CD4-positive, alpha-beta T cell treated with Interleukin-17A for 1 hour (primary cell): ENCODE data around the gene ACOX1.
A peak's percentile ranks its signal among the peaks of the same experiment; 100 is the strongest.

ENCODE experiments used
- DNase-seq: peaks from one replicate; pipeline ENCODE4 v3.0.0-alpha.2; 2020

Gene ACOX1

DNA sequence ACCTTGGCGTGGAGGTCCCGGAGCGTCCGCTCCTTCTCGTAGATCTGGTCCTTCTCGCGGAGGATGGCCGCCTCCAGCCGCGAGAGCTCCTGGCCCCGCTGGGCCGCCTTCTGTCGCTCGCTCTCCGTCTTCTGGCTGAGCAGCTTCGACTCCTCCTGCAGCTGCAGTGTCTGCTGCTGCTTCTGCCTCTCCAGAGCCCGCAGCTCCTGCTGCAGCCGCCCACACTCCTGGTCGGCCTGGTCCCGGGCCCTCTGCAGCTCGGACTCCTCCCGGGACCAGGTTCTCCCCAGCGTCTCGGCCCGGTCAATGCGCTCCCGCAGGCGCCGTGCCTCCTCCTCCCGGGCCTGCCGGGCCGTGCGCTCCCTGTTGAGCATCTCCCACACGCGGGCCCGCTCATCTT is 29.2 kb upstream of the ACOX1 start:
- DNase-seq = no peak

DNA sequence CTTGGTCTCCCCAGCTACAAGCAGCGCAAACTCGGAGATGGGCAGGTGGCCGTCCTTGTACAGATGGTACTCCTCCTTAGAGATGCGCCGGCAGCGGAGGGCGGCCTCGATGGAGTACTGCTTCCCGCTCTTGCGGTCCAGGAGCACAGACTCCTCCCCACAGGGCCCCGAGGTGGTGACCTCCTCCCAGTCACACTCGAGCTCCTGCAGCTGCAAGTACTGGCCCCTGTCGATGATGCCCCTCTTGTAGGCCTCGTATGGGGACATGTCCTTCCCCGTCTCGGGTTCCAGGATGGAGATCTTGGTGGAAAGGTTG is 28.8 kb upstream of the ACOX1 start:
- DNase-seq = no peak

GRCh38 chr17:76007131-76007849 is 28.3 kb upstream of the ACOX1 start:
- DNase-seq = no peak

- peak; percentile 82 for DNase-seq
Measured at GRCh38 chr17:76005263-76006149, 26.5 kb upstream of the ACOX1 start.

DNA sequence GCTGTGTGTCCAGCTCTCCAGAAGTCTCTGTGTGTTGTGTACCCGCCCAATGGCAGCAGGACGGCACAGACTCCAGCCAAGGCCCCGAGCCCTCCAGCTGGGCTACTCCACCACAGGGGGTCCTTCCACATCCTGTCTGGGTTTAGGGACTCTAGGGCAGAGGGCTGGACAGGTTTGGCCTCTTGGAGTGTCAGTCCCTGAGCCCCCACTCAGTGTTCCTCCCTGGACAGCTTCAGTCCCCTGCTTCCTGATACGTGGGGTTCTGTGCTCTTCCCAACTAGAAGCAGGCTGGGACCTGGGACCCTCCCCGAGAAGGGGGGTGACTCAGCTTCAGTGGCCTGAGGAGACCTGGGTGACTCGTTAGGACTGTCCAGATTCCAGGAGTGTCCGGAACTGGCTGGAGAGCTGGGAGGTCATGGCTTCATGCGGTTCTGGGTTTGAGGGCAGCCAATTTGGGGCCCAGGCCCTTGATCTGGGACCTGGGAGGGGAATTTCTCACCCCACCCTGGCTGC is 25.8 kb upstream of the ACOX1 start:
- no peak for DNase-seq

DNA sequence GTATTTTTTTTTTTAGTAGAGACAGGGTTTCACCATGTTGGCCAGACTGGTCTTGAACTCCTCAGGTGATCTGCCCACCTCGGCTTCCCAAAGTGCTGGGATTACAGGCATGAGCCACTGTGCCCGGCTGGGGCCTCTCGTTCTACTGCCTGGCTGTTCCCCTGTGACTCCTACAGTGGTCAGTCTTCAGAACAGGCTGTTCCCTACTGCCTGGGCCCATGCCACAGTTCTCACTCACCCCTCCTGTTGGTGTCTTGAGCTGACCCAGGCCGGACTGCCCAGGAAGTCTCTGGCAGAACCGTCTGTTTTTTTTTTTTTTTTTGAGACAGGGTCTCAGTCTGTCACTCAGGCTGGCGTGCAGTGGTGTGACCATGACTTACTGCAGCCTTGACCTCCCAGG is 24.9 kb upstream of the ACOX1 start:
- no peak for DNase-seq

GRCh38 chr17:76002100-76002499 is 23.1 kb upstream of the ACOX1 start:
- no peak for DNase-seq

DNA sequence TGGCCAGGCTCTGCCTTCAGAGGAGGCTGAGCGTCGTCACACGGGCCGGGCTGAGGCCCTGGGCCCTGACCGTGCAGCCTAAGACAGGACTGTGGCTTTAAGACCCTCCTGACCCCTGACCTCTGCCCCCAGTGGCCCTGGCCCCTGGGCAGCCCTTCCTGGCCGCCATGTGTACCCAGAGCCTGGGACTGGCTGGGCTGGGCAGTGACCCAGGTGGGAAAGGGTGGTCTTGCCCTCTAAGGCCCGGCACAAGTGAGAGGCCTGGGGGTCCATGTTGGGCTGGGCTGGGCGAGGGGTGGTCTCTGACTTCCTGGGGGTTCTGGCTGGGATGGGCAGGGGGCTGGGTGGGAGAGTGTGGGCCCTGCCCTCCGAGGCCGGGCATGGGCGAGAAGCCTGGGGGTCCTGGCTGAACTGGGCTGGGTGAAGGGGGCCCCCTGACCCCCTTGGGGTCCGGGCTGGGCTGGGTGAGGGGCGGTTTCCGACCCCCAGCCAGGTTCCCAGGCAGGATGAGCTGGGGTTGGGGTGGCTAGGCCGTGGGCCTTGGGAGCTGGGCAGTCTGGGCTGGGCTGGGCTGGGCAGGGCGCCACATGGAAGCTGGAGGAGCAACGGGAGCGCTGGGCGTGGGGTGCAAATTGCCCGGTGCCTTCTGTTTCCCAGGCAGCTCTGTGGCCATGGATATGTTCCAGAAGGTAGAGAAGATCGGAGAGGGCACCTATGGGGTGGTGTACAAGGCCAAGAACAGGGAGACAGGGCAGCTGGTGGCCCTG is 22.0 kb upstream of the ACOX1 start, which contains the start of gene CDK3:
TSS of gene CDK3 (plus strand) at position 101 of the 767 bp plus-strand sequence. CDS start at position 672, 571 bp downstream.
- no peak for DNase-seq

- peak; percentile 53 for DNase-seq
Measured at GRCh38 chr17:76000016-76000754, 21.2 kb upstream of the ACOX1 start.

DNA sequence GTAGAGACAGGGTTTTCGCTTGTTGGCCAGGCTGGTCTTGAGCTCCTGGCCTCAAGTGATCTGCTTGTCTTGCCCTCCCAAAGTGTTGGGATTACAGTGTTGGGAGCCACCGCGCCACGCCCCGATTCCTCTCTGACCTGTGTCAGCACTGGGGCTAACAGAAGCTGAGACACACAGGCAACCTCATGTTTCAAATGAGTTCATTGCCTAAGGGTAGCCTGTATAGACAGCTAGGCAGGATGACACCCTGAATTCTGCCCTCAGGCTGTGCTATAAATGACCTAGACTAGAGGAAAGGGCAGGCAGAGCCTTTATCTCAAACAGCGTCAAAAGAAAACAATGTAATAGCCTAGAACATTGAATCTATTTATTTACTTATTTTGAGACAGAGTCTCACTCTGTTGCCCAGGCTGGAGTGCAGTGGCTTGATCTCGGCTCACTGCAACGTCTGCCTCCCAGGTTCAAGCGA is 19.4 kb upstream of the ACOX1 start:
- DNase-seq = no peak

- peak; percentile 52 for DNase-seq
Measured at GRCh38 chr17:75996665-75997590, 18.0 kb upstream of the ACOX1 start.

DNA sequence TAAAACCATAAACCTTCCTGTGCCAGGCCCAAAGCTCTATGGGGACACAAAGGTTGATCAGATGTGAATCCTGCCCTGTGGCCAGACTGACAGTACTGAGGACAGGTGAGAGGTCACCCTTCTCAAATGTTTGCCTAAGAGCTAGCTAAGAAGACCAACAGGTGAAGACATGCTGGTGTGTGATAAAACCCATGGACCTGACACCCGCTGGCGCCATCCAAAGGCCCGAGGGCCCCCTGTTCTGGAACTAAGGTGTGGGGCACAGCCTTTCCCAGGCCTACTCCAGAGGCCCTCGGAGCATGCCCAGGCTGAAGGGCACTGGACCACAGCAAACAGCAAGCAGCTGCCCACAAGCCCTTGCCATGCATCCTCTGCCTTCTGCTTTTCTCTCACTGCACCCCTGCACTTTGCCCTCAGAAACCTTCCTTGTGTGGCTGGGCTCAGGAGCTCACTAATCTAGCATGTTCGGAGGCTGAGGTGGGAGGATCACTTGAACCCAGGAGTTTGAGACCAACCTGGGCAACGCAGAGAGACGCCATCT is 16.5 kb upstream of the ACOX1 start:
- DNase-seq = no peak

DNA sequence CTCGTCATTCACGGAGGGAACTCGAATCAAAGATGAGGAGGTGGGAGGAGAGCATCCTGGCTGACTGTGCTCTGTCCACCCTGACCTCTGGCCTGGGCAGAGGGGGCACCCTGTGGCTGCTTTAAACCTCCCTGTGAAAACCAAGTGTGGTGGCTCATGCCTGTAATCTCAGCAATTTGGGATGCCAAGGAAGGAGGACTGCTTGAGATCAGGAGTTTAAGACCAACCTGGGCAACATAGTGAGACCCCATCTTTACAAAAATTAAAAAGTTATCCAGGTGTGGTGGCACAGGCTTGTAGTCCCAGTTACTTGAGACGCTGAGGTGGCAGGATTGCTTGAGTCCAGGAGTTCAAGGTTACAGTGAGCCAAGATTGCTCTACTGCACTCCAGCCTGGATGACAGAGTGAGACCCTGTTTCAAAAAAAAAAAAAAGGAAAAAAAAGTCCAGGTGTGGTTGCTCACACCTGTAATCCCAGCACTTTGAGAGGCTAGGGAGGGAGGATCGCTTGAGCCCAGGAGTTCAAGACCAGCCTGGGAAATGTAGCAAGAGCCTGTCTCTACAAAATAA is 15.9 kb upstream of the ACOX1 start:
- DNase-seq = no peak

GRCh38 chr17:75991396-75991795 is 12.4 kb upstream of the ACOX1 start:
- no peak for DNase-seq

DNA sequence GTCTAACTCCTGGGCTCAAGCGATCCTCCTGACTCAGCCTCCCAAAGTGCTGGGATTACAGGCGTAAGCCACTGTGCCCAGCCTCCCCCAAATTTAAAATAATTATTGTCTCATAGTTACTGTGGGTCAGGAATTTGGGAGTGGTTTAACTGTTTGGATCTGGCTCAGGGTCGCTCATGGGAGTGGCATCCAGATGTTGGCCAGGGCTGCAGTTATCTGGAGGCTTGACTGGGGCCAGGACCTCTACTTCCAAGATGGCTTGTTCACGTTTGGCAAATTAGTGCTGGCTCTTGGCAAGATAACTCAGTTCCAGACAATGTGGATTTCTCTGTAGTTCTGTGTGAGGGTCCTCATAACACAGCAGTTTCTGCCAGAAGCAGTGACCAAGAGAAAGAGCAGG is 8.1 kb upstream of the ACOX1 start:
- DNase-seq = no peak

DNA sequence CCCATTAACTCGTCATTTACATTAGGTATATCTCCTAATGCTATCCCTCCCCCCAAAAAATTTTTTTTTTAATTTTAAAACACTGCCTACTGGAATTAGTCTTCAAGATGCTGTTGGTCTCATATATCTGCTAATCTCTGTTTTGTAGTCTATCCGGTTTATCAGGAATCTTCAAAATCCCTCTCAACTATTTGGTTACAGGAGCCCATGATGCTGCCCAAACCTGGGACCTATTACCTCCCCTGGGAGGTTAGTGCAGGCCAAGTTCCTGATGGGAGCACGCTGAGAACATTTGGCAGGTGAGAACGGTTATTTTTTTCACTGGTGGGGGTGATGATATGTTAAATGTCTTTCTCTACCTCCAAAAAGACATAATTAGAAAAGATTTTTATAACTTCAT is 7.0 kb upstream of the ACOX1 start:
- no peak for DNase-seq

DNA sequence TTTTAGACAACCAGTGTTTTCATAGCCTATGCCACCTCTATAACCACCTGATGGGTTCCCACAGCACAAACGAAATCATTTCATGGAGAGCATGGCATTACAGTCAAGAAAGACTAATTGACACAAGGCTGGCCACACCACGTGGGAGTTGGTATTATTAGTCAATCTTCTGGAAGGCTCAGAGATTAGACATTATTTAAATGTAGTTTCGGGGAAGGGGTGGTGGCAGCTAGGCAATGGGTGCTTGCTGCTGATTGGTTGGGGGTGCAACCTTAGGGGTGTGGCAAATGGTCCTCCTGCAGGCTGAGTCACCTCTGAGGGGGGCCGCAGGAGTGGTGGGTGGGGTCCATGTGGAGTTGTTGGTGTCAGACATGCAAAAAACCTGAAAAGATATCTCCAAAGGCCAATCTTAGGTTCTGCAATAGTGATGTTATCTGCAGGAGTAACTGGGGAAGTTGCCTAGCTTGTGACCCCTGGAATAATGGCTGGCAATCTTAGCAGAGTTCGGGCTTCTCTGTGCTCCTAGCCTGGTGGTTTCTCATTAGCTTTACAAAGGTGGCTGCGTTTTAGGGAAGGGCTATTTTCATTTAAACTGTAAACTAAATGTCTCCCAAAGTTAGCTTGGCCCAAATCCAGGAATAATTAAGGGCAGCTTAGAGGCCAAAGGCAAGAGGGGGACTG is 4.7 kb upstream of the ACOX1 start:
- DNase-seq = no peak

- no peak for DNase-seq
Measured at GRCh38 chr17:75981019-75981615, 2.2 kb upstream of the ACOX1 start.

- no peak for DNase-seq
Measured at GRCh38 chr17:75980188-75981018, 1.4 kb upstream of the ACOX1 start.
